HG02759 (cell line): ENCODE measurements around the gene TMEM176B.

Experiments used
- ATAC-seq: cut with Tn5 transposase; IDR thresholded peaks from one replicate; pipeline ENCODE4 v1.9.1; 2021; ENCODE audit warnings: mild to moderate bottlenecking, moderate library complexity; ENCODE audit not compliant: unreplicated experiment

The TMEM176B gene

GRCh38 chr7:150799741-150800580, at the start of gene TMEM176B:
TSS of gene TMEM176B (minus strand) at chr7:150800364. CDS start at chr7:150796569, 3,795 bp downstream.
- no peak for ATAC-seq

- no peak for ATAC-seq
These were observed 49.1 kb upstream of the TMEM176B start for GRCh38 chr7:150849204-150849775.

DNA sequence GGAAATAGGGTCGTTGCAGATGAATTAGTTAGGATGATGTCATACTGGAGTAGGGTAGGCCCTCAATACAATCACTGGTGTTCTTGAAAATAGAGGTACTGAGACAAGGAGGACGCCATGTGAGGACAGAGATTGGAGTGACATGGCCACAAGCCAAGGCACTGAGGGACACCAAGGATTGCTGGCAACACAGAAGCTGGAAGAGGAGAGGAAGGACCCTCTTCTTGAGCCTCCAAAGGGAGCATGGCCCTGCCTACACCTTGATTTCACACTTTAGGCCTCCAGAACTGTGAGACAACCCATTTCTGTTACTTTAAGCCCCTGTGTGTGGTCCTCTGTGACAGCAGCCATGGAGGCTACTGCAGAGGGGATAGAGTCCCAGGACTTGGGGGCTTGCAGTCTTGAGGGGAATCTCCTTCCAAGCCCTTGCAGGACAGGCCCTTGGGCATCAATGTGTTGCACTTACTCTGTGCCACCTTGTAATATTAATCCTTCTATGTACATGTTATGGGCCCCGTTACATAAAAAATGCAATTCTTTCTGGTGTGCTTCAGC, 48.5 kb upstream of the TMEM176B start:
- no peak for ATAC-seq

DNA sequence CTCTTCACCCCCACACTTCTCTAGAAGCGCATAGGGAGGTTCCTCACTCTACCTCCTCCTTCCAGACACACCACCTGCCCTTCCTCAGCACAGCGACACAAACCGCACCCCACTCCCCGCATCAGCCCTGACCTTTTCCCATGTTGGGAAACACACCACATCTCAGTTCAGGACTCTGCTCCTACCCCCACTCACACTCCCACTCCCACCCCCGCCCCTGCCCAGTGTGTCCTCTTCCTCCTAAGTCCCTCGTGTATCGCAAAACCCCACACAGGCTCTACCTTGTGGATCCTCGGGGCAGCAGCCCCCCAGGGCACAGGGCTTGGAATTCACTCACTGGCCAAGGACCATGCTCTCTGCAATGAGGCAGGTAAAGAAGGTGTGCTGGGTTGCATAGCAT, 47.9 kb upstream of the TMEM176B start:
- no peak for ATAC-seq

- no peak for ATAC-seq
These were observed 47.4 kb upstream of the TMEM176B start for GRCh38 chr7:150847536-150847935.

DNA sequence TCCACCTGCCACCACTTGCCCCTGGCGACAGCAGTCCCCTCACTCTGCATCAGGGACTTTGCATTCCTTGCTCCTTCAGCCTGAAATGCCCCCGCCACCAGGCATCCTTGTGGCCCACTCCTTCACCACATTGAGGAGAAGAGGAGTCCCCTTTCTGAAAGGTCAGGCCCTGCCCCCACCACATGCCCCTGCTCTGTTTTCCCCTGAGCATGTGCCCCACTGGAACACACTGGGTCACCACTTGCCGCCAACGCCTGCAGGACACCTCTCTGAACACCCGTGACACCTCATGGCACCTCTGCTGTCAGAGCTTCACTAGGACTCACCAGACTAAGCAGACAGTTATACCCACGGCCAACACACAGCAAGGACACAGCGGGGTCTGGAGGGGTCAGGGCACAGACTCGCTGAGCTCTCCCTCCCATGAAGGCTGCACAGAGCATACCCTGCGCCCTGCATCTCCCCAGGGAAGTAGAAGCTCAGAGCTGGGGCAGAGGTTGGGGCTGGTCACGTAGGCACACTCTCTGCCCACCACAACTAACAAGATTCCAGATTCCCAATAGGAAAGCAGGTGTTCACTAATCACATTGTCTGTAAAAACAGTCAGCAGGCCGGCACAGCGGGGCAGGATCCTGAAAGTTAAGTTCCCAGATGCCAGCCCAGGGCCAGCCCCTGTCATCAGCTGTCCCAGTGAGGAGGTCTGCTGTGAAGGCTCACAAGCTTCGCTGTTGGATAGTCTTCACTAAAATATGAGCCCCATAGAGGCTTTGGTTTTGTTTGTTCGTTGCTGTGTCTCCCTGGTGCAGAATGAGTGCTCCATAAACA, 46.3 kb upstream of the TMEM176B start:
- ATAC-seq, result no peak

DNA sequence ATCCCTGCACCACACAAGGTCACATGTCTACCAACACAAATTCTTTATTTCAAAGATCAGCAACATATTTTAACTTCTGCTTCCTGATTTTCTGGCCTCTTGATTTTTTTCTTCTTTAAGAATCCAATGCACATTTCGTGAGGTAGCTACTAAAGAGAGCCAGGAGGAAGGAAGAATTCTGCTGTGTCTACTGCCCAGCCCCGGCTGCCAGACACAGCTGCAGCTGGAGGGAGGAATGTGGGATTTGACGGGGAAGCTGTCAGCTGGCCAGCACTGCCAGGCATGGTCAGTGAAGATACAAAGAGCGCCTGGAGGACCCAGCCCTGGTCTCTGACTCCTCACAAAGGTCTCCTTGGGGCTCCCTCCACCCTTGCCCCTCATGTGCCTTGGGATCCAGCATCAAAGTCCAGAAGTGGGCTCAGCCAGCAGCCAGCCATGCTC, 45.3 kb upstream of the TMEM176B start:
- ATAC-seq, result no peak

DNA sequence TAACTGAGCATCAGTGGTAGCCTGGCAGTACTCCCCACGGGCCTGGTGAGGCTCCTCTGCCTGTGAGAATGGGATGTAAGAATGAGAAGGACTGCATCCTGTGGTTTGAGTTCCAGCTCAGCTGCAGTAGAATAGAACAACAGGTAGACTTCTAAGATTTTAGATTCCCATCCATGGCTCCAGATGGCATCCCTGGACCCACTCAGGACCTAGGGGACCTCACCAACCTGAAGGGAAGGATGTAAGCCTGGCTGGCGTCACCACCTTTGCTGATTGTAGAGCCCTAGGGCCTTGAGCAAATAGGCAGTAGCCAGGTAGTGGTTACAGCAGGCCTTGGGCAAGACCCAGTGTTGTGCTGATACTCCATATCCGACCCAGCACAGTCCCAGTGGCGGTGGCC, 42.6 kb upstream of the TMEM176B start:
- no peak for ATAC-seq

DNA sequence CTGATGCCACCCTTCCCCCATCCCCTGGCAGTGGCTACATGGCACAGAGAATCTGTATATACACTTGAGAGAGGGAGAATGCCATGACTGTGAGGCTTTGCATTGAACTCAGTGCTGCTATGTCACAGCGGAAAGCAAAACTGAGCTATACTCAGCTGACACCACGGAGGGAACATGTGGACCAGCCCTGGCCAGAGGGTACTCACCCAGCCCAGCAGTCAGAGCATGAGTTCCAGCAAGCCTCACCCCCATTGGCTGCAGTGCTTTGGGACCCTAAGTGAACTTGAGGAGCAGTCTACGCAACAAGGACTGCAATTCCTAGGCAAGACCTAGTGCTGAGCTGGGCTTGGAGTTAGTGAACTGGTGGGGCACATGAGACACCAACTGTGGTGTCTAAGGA, 41.9 kb upstream of the TMEM176B start:
- ATAC-seq, result no peak

GRCh38 chr7:150838965-150839650, 38.9 kb upstream of the TMEM176B start:
- ATAC-seq, result no peak

DNA sequence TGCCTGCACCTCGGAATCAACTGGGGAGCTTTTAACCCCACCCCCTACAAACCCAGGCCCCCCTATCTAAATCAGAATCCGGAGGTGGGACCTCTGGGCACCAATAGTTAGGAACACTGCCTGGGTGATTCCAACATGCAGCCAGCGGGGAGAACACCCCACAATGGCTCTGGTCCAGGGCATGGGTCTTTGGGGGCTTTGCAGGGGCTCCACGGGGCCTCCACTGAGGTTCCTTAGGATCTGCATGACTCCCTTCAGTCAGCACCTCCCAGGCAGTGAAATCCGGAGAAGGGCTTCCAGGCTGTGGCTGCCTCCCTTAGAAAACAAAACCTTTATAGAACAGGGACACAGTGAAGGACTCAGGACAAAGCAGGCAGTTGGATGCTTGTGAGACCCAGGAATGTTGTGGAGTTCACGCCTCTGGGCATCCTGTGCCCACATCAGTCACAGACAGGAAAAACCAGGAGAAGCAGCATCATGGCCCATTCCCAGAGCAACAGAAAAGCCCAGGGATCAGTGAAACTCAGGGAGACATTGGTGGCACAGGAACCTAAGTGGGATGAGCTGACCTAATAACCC, 35.6 kb upstream of the TMEM176B start:
- ATAC-seq, result no peak

GRCh38 chr7:150835019-150835418, 34.9 kb upstream of the TMEM176B start:
- ATAC-seq, result no peak

DNA sequence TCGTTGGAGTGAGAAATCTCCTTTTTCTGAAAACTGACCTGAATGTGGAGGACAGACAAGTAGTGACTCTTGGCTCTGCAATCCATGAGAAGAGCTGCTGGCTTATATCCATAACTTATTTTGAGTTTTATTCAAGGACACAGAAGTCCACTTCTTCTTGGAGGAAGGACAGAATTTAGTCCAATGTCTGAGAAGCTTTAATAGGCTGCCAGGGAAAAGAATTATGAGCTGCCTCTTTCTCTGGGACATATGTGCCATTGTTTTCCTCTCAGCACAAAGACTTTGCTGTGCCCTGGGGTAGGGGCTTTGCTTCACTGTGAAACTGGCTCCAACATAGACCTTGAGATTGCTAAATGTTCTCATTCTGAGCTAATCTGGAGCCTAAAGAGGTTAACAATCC, 31.7 kb upstream of the TMEM176B start:
- no peak for ATAC-seq

DNA sequence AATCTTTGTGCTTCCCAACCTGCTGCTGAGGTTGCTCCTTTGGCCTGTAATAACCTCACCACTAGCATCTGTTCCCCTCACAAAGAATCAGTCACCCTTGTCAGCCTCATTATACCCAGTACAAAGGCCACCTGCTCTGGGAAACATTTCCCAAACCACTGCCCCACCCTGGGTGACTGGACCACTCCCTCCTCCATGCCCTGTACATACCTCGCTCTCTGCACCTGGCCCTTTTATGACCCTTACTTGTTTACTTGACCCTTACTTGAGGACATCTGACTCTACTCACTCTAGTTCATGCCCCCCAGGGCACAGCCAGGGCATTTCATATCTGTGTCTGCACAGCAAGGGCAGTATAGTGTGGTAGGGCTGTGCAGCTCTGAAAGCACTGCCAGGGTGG, 30.8 kb upstream of the TMEM176B start:
- no peak for ATAC-seq

DNA sequence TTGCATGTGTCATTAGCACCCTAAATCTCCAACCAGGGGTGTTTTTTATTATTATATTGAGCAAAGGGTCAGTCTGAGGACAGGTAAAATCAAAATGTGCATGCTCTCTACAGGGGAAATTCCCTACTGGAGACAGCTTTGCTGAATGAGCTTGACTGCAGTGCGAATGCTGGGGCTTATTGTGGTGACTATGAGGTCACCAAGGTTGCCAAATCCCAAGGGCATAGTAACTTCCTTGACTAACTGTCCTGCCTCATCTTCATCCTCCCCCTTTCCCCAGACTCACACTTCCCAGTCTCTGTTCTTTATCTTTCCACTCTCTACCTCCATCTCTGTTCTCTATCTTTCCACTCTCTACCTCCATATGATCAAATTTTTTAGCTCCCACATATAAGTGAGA, 29.3 kb upstream of the TMEM176B start:
- ATAC-seq, result no peak

- no peak for ATAC-seq
These were observed 28.2 kb upstream of the TMEM176B start for GRCh38 chr7:150828384-150828783.

DNA sequence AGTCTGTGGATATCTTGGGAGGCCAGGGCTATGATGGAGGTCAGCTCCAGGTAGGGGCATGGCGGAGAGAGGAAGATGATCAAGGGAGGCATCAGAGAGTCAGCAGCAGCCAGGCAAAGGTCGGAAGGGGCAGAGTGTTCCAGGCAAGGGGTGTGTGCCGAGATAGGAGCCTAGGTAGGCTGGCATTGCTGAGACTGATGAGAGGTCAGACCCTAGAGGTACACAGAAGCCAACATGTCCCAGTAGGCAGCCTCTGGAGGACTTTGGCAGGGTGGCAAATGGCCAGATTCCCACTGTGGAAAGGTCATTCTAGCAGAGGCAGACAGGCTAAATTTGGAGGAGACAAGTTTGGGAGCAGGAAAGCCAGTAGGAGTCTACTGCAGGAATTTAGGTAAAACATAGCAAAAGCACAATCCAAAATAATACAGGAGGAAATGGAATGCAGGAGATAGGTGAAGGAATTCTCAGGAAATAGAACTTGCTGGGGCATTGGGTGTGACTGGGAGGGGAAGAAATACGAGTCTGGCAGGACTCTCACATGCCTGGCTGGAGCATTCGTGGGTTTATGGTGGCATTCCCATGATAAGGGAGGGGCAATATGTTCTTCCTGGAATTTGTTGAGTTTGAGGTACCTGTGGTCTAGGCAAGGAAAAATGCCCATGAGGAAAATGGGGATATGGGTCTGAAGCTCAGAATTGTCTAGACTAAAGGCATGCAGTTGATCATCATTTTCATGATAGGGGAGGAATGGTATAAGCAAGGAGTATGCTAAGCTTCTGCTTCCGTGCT, 26.1 kb upstream of the TMEM176B start:
- no peak for ATAC-seq

GRCh38 chr7:150824379-150825177, 24.4 kb upstream of the TMEM176B start:
- no peak for ATAC-seq
